ENCODE data around the gene CD244. TPM values are rescaled to one million over a fixed set of nuclear protein-coding genes. Genes with fewer than 3 reads are reported as not detected.
A peak's percentile ranks its signal among the peaks of the same experiment; 100 is the strongest.
"Not testable (repeated sequence)": the region's sequence is repeated elsewhere in the genome, so short reads cannot be mapped to it uniquely, and the experiment has no call there.

CD244 gene
- polyA plus RNA-seq, 3 donors = 0.16 to 0.40 (median 0.29) TPM

- DNase-seq (ENCODE audit: low read depth in 3 of 3, low spot score in 2 of 3) = no peak
These were observed 73.5 kb downstream of the CD244 start for GRCh38 chr1:160789051-160789701.

GRCh38 chr1:160782988-160783765, 79.5 kb downstream of the CD244 start:
- not testable (repeated sequence) for DNase-seq (ENCODE audit: low read depth in 3 of 3, low spot score in 2 of 3)

DNA sequence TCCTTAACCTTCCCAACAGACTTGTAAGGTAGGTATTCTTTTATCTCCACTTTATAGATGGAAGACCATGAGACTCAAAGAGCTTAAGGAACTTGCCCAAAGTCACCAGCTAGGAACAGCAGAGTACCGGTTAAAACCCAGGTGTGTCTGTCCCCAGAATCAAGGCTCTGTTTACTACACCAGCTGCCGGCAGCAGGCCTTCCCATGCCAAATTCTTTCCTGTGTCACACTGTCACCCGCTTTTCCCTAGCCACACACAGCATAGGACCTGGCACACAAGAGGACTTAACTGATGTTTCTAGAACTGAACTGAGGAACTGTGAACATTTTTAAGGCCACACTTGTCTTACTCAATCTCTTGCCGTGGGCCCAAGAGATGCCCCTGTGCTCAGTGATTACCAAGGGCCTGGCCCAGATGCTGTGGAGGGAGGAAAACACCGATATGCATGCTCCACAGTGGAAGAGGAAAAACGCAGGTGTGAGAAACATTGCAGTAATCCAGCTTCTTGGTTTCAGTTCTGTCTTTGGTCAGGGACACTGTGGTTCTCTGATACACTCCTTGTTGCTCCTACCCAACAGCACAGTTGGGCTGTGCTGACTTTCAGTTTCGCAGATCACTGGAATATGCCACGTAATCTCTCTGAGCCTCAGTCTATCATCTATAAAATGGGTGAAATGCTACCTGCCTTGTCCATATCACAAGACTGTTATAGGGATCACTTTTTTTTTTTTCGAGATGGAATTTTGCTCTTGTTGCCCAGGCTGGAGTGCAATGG, 80.6 kb downstream of the CD244 start:
- no peak for DNase-seq (ENCODE audit: low read depth in 3 of 3, low spot score in 2 of 3)

GRCh38 chr1:160781186-160781766, 81.4 kb downstream of the CD244 start:
- peak in 1 of 3 donors; percentile 27 for DNase-seq (ENCODE audit: low read depth in 3 of 3, low spot score in 2 of 3)

DNA sequence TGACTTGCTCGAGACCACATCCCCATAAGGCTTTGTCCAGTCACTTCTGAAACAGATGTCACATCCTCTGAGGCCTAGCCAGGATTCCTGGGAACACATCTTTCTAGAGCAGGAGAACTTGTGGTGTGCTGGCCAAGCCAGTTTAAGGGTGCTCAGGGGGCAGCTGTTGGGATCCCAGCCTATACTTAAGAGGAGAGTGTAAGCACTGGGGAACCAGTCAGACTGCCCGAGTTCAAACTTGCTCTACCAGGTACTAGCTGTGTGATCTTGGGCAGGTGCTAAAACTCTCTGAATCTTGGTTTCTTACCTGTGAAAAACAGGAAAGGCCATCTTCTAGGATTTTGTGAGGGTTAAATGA, 82.3 kb downstream of the CD244 start:
- no peak for DNase-seq (ENCODE audit: low read depth in 3 of 3, low spot score in 2 of 3)

Other genes starting within 250 kb of the CD244 start
- under 1 TPM; 0.10 to 0.13 (median 0.11) TPM for gene SLAMF1, start 215.8 kb downstream of the CD244 start, polyA plus RNA-seq (ENCODE audit: insufficient read length in 3 of 3)
- gene CD48, start 151.1 kb downstream of the CD244 start, polyA plus RNA-seq (ENCODE audit: insufficient read length in 3 of 3) = 1 to 10 TPM; 2.0 to 2.3 (median 2.2) TPM
- gene SLAMF7, start 123.6 kb downstream of the CD244 start, polyA plus RNA-seq (ENCODE audit: insufficient read length in 3 of 3) = under 1 TPM; 0.24 to 0.52 (median 0.28) TPM
- under 1 TPM; 0.06 to 0.22 (median 0.10) TPM for gene LY9, start 66.7 kb downstream of the CD244 start, polyA plus RNA-seq (ENCODE audit: insufficient read length in 3 of 3)
- 1 to 10 TPM; 1.0 to 2.8 (median 1.2) TPM for gene ITLN1, start 22.3 kb upstream of the CD244 start, polyA plus RNA-seq (ENCODE audit: insufficient read length in 3 of 3)
- under 1 TPM in 1 of 3 donors, not detected in 2; 0.47 TPM for gene ITLN2, start 91.9 kb upstream of the CD244 start, polyA plus RNA-seq (ENCODE audit: insufficient read length in 3 of 3)
- 100 to 1,000 TPM in 1 of 3 donors, 10 to 100 TPM in 2; 93.8 to 100 (median 93.9) TPM for gene F11R, start 158.3 kb upstream of the CD244 start, polyA plus RNA-seq (ENCODE audit: insufficient read length in 3 of 3)
- 10 to 100 TPM; 43.0 to 52.1 (median 49.5) TPM for gene TSTD1, start 176.1 kb upstream of the CD244 start, polyA plus RNA-seq (ENCODE audit: insufficient read length in 3 of 3)
- gene USF1, start 183.1 kb upstream of the CD244 start, polyA plus RNA-seq (ENCODE audit: insufficient read length in 3 of 3) = 10 to 100 TPM; 55.5 to 60.9 (median 60.2) TPM
- 1 to 10 TPM; 1.9 to 2.2 (median 2.0) TPM for gene ARHGAP30, start 207.0 kb upstream of the CD244 start, polyA plus RNA-seq (ENCODE audit: insufficient read length in 3 of 3)
- gene NECTIN4, start 226.7 kb upstream of the CD244 start, polyA plus RNA-seq (ENCODE audit: insufficient read length in 3 of 3) = 1 to 10 TPM; 1.4 to 3.9 (median 3.5) TPM
- gene KLHDC9, start 235.5 kb upstream of the CD244 start, polyA plus RNA-seq (ENCODE audit: insufficient read length in 3 of 3) = 10 to 100 TPM; 16.4 to 18.7 (median 17.6) TPM